Camera-type eye (tissue), 1 donor: ENCODE data around the gene RAB9A. TPM values are rescaled to one million over a fixed set of nuclear protein-coding genes. Genes with fewer than 3 reads are reported as not detected.

Experiments
- total RNA-seq: library from RNA; depleted of rRNA; stranded (reverse); fragments of >200 nt; gene quantifications from one replicate; pipeline ENCODE4 v1.2.3, GENCODE V29; 2014

The RAB9A gene, protein sequence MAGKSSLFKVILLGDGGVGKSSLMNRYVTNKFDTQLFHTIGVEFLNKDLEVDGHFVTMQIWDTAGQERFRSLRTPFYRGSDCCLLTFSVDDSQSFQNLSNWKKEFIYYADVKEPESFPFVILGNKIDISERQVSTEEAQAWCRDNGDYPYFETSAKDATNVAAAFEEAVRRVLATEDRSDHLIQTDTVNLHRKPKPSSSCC
- 45.1 TPM for total RNA-seq

DNA sequence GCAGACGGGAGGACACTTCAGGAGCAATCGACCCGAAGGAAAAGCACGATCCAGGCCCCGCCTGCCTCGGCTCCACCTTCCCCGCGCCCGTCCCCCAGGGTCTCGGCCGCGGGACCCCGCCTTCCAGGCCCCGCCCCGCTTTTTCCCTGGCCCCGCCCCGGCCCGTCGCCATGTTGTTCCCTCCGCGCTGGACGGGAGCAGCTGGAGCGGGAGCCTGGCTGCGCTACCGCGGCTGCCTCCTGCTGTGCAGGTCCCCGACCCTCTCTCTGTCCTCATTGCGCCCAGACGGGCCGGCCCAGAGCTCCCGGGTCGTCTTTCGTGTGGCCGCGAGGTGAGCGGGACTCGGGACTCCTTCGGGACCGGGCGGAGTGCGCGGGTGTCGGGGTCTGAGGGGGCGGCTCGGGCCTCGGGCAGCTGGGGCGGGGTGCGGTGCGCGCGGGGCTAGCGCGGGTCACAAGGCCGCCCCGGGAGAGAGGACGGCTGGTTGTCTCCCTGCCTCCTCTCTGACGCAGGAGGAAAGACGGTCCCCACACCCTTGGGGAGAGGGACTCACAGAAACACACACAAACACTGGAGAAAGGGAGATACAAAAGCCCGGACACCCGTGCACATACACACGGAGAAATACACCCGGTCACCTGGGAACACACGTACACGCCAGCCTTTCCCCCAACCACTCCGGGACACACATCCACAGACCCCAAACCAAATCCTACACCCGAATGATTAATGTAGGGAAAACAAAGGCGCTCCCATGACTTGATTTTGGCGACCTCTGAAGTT lies at the start of gene RAB9A:
Gene RAB9A, plus strand, starts transcription at position 171 of the 783 bp plus-strand sequence. CDS start 19,619 bp downstream, outside the sequence.

GRCh38 chrX:13652850-13653693 lies 35.9 kb upstream of the RAB9A start, which contains the start of gene TCEANC:
Gene TCEANC (plus strand): TSS chrX:13653141. CDS start chrX:13662509, 9,368 bp downstream.

DNA sequence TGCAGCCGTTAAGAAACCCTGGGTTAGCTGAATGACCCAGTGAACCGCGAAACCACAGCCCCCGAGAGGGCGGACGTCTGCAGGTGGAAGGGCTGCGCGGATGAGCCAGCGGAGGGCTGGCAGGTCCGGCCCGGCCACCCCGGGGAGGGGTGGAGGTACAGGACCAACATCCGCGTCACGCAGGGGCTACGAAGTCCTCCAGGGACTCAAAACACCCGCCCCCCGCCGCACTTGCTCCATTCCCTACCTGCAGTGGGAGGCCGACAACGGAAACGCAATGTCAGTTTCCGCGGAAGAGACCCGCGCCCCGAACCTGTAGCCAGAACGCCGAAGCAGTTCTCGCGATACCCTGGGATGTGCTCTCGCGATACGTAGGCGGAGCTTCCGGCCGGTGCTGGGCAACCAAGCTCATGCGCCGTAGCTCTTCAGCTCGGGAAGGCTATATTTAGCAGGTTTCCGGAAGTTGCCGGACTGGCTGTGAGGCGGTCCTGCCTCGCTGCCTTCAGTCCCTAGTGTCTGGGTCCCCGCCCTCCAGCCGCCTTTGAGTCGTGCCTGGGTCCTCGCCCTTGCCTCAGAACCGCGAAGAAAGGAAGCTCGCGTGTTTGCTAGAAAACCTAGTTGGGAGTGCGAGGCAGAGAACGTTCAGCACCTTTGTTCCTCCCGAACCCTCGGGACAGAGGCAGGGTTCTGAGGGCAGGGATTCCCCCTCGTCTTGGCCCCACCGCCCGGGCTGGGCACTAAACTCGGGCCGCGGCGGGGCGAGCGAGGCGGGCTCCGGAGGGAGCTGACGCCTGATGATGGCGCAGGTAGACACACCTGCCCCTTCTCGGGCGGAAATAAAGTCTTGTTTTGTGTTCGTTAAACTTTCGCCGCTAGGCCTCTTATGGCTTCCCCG lies 45.6 kb downstream of the RAB9A start, which contains the start of the genes OFD1 and TRAPPC2:
Gene OFD1, plus strand, starts transcription at position 471 of the 895 bp plus-strand sequence. Its CDS starts 324 bp downstream, at position 795.
Gene TRAPPC2, minus strand, starts transcription at position 343 of the 895 bp plus-strand sequence. CDS start 14,657 bp downstream, outside the sequence.

Other genes with a start within 250 kb of the RAB9A start
- 75.3 TPM for gene EGFL6, start 119.5 kb upstream of the RAB9A start, total RNA-seq
- 10.4 TPM for gene TCEANC, start 36.0 kb upstream of the RAB9A start, total RNA-seq
- gene TRAPPC2, start 45.5 kb downstream of the RAB9A start, total RNA-seq, result 43.7 TPM
- gene OFD1, start 45.6 kb downstream of the RAB9A start, total RNA-seq, result 49.0 TPM
- gene GPM6B, start 128.0 kb downstream of the RAB9A start, total RNA-seq, result 321 TPM